ENCODE data around the gene LGMN. TPM values are rescaled to one million over a fixed set of nuclear protein-coding genes. Genes with fewer than 3 reads are reported as not detected.

Gene LGMN
- total and polyA plus RNA-seq, 2 of the 13 experiments (the other 11 are each of a cell fraction or from before 2014, with no cell fraction given) = 28.9 to 76.4 TPM

DNA sequence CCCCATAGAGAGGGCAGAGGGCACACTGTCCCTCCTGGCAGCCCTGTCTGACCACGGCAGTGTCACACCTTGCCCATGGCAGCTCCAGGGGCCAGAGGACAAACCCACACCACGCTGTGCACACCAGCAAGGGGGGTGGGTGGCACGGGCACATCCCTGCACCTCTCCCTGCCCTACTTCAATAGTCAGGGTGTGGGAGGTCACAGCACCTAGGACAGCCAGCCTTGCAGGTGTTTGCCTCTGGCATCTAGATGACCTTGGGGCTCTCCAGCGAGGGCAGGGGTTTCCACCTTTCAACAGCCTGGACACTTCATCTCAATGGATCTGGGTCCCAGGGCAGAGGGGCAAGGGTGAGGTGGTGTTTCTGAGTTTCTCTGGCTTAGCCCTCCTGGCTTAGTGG lies 69.2 kb downstream of the LGMN start (continued):
- TF ChIP-seq ZNF318 (CRISPR knock-in tag; IDR thresholded peaks at IDR 0.05) (no peak), SYNCRIP (IDR thresholded peaks at IDR 0.05; ENCODE audit: insufficient read depth, low read depth, low read length) (no peak), ZNF777 (CRISPR knock-in tag; IDR thresholded peaks at IDR 0.05) (no peak), SP4 (CRISPR knock-in tag; IDR thresholded peaks at IDR 0.05) (no peak), THYN1 (CRISPR knock-in tag; IDR thresholded peaks at IDR 0.05; ENCODE audit: borderline replicate concordance, low read depth) (no peak), CAMTA2 (CRISPR knock-in tag; IDR thresholded peaks at IDR 0.05; ENCODE audit: borderline replicate concordance) (no peak)
- TF ChIP-seq, protein P1, sequence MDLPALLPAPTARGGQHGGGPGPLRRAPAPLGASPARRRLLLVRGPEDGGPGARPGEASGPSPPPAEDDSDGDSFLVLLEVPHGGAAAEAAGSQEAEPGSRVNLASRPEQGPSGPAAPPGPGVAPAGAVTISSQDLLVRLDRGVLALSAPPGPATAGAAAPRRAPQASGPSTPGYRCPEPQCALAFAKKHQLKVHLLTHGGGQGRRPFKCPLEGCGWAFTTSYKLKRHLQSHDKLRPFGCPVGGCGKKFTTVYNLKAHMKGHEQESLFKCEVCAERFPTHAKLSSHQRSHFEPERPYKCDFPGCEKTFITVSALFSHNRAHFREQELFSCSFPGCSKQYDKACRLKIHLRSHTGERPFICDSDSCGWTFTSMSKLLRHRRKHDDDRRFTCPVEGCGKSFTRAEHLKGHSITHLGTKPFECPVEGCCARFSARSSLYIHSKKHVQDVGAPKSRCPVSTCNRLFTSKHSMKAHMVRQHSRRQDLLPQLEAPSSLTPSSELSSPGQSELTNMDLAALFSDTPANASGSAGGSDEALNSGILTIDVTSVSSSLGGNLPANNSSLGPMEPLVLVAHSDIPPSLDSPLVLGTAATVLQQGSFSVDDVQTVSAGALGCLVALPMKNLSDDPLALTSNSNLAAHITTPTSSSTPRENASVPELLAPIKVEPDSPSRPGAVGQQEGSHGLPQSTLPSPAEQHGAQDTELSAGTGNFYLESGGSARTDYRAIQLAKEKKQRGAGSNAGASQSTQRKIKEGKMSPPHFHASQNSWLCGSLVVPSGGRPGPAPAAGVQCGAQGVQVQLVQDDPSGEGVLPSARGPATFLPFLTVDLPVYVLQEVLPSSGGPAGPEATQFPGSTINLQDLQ (CRISPR knock-in tag; IDR thresholded peaks at IDR 0.05) = no peak
